Amygdala (tissue), 56 donors: ENCODE measurements around the gene CAPN2.

Source experiments
- DNase-seq, 56 donors: peaks; one replicate each; lab custom pipeline; 2025; lab: John Stamatoyannopoulos, UW

CAPN2 gene

DNA sequence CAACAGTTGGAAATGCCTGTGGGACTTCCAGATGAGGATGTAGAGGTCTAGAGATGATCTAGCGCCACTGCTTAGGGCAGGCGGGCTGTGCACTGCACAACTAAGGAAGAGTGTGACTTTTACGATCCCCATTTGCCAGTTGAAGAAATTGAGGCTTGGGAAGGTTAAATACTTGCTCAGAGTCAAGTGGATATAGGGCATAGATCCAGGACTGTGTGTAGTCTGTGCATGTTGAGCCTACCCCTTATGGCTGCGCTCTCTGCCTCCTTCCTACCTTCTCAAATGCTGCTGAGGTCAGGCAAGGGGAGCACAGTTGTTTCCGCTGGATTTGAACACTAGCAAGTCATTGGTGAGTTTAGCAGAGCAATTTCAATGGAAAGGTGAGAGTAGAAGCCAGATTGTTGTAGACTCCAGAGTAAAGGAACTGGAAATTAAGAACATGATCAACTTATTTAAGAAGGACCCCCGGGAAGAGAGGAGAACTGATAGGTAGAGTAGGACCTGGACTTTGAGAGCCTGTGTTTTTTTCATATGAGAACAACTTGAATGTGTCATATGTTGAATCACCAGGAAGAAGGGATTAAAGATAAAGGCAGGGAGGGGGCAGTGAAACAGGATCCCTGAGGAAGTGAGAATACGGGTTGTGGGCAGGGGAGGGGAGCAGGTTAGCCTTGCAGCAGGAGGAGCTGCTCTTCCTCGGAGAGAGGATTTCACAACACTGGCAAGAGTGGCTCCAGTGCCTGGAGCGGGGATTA, 2.7 kb downstream of the CAPN2 start:
- no peak for DNase-seq

DNA sequence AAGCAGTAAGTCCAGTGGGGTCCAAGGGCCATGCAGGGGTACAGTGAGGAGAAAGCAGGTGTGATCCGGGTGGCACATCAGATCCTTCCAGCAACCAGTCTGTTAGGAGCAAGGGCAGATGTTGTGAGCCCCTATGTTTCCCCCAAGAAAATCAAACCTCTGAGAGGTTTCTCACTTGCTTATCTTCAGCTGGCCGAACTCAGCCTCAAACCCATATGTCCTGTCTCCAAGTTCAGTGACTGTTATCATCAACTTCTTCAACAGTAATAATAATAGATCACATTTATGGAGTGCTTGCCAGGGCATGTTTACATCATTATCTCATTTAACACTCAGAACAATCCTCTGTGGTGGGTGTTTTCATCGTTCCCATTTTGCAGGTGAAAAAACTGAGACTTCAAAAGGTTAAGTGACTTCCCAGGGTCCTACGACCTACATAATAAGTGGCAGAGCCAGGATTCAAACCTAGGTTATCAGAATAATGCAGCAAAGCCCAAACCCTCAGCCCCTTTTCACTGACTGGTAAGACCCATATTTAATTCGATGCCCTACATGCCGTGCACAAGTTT, 3.3 kb downstream of the CAPN2 start:
- DNase-seq = no peak

DNA sequence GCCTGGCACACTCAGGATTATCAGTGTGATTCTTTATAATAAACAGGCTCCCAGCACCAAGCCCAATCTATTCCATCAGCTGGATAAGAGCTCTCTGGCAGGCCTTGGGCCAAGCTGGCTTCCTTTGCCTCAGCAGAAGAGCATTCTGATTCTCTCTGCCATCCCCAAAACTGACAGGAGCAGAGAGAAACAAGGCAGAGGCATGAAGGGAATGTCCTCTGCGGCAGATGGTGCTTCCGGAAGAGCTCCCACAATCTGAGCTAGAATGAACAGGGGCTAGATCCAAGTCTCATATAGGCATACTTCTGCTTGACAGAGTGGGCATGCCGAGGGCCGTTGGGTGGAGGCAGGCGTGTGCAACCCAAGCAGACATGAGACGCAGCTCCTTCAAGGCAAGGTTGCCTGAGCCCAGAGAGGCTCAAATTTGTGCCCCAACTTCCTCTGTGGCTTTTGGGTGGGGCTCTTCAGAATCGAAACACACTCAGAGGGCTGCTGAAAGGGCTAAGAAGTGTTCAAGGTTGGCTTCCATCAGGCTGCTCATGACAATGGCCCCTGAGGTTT, 4.0 kb downstream of the CAPN2 start:
- DNase-seq = peak in 2 of 56 donors; percentile 21 to 23

DNA sequence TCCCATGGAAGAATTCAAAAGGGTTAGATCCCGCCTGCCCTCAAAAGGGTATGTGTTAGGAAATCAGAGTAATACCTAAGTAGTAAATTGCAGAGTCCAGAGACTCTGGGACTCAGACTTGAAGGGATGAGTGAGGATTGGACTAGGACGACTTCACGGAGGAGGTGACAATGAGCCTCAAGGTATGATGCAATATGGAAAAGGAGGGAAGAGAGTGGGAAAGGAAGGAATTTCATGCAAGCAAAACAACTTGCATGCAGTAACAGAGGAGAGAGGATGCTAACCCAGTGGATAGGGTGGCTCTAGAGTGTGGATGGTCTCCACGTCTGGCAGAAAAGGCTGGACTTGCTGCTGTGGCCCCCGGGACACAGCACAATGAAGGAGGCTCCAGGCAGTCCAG, 4.8 kb downstream of the CAPN2 start:
- DNase-seq = no peak

DNA sequence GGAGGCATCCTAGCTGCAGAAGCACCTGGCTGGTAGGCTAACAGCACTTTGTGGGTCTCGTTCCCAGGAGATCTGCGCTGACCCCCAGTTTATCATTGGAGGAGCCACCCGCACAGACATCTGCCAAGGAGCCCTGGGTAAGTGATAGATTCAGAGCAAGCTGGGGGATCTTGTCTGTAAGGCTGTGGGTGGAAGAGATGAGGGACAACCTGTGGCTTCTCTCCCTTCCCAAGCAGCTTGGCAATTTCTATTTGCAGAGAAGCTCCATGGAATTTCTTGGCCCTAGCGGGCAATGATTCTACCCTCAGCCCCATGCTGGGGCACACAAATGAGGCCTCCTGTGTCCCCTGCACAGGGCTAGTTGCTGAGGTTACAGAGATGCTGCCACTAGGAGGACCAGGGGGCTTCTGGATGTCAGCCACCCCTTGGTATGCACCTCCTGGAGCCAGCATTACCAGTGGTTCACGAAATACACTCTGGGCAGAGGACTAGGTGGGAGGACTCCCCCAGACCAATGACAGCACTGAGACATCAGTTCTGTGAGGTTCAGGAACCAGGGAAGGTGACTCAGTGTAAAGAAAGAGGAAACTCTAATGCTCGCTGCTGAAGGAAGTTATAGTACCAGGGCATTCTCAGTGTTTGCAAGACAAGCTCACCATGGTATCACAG, 5.5 kb downstream of the CAPN2 start:
- DNase-seq = no peak

DNA sequence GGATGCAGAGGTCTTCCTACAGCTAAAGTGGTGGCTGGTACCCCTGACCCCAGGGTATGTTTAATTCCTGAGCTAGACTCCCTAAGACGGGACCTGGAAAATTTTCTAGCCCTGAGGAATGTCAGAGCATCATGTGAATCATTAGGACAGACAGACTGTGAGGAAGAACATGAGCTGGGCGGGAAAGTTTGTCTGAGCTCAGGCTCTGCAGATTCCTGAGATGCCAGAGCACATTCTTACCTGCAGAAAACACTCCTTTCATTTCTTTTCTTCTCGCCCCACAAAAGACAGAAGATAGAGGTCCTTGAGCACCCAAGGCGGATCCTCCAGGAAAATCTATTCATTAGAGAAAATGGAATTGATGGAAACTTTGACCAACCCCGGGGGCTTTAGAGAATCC, 6.5 kb downstream of the CAPN2 start:
- no peak for DNase-seq

DNA sequence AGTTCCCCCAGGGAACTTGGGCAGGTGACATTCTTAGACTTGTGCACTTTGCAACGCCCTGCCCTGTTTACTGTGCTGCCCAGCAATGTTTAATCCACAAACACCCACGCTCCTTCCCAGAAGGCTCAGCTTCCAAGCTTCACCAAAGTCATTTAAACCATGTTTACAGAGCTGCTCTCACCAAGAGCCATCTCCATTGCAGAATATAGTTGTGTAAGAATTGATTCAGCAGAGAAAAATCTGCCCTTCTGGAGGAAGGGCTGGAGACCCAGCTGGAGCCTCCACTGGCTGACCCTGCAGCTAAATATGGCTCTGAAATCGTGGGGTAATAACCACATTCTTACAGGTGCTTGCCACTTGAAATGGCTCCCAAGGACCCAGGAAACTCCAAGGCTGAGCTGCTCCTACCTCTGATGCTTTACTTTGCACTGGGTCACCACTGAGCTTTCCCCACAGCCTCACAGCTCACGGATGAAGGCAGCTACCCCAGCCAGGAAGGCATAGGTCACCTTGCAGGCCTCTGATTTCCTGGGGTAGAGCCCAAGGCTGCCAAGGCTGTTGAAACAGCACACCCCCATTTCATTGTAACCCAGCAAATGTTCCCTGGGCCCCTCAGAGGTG, 8.7 kb downstream of the CAPN2 start:
- DNase-seq = no peak

DNA sequence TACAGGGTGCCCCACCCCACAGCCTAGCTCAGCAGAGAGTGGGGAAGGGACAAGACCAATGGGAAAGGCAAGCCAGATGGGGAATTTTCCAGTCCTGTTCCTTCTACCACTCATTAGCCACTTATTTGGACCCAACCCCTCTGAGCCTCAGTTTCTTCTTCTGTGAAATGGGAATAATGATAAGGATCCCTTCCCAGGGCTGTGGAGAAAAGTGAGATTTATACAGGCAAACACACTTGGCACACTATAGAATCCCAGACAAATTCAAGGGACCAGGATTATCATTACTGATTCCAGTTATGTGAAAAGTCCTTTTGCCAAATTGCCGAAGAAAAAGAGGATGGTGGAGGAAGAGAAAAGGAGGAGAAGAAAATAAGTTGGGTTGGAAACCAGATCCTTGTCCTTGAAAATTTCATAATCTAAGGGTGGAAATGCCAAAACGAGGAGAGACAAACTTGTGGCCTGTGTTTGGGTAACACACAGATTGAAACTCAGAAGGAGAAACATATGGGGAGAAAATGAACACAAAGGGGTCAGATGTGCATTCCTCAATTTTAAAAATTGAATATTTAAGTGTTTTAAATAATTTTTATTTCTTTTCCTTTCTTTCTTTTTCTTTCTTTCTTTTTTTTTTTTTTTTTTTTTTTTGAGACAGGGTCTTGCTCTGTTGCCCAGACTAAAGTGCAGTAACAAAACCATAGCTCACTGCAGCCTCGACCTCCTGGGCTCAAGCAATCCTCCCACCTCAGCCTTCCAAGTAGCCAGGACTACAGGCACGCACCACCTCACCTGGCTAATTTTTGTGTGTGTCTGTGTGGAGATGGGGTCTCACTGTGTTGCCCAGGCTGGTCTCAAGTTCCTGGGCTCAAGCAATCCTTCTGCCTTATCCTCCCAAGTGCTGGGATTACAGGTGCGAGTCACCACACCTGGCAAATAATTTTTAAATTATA, 9.6 kb downstream of the CAPN2 start:
- DNase-seq = no peak

DNA sequence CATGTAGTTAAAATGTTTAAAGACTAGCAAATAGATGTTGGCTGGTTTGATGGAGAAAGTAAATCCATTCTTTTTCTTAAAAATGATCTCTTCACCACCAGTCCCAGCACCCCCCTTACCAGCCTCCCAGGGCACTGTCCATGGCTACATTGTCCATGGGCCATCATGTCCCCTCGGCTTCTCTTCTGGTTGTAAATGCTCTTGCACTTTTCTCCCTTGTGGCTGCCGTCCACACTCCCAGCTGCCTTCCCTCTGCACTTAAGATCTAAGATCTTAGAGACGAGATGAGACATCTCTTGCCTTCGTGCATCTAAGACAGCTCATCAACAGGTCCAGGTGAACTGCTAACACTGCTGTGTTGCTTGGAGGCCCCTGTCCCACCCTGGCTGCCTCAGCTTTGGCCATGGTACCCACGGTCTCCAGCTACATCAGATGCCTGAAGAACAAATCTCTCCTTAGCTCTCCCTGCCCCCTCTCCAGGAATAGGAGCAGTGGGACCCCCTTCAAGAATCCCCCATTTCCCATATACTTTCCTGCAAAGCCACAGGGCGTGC, 11.1 kb downstream of the CAPN2 start:
- DNase-seq = no peak

DNA sequence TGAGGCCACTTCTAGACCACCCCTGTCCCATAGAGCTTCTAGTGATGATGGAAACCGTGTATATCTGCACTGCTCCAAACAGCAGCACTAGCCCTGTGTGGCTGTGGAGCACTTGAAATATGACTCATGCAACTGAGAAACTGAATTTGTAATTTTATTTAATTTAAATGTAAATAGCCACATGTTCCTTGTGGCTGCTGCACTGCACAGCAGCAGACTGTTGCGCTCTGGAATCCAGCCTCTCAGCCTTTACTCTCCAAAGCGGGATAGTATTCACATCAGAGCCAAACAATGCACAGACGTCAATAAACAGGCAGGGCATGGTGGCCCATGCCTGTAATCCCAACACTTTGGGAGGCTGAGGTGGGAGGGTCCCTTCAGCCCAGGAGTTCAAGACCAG, 12.0 kb downstream of the CAPN2 start:
- no peak for DNase-seq

DNA sequence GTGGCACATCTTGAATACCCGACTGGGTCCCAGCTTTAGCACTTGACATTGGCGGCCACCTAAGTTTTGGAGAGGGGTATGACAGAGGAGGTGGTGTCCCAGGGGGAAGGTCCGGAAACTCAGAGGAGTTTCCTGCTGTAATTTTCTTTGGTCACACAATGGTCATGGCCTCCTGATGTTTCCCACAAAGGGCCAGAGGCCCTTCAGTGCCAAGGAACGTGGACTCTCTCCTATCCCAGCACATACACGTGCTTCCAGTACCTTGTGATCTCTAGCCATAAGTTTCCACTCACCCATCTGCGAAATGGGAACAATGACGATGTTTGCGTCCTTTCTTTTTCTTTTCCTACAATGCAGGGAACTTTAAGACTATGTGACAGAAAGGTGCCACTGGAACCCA, 13.2 kb downstream of the CAPN2 start:
- DNase-seq = no peak

DNA sequence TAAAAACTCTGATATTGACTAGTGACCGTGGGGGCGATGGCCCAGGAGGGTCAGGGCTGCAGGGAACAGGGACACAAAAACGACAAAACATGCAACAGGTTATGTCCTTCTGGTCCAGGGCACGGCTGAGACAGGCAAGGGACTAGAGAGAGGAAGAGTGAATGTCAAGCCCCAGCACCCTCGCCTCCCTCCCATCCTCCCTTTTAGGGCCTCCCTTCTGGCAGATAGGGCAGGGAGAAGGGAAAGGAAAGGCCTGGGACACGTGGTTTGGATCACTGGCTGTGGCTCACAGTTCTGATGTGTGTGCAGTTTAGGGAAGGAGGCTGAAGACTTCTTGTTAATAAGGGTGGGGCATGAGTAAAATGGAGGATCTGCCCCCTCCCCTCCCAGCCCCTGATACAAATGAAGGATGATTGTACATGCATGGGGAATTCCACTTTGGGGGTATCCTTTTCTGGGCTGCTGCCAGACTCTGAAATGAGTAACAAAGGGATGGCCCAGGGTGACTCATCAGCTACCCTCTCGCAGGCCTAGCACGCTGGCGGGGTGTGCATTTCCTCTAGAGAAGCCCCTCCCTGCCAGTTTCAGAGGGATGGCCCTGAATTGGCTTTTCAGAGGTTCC, 14.2 kb downstream of the CAPN2 start:
- DNase-seq = peak in 16 of 56 donors; percentile 6 to 85 (median 32)

DNA sequence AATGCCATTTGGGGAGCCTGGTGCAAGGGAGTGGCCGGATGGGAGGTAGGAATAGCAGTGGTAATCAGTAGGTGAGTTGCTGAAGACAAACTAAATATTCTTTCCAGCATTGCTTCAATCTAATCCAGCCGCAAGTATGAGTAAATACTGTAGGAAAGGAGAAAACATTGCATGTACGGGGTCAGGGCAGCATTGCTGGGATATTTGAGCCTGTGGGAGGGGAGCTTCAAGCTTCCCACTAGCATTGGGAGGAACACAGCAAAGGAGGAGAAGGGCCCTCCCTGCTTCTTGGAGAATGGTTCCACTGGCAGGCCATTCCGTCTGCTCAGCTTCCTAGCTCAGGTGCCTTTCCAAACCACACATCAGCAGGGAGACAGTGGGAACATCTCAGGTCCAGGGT, 15.2 kb downstream of the CAPN2 start:
- DNase-seq = no peak

DNA sequence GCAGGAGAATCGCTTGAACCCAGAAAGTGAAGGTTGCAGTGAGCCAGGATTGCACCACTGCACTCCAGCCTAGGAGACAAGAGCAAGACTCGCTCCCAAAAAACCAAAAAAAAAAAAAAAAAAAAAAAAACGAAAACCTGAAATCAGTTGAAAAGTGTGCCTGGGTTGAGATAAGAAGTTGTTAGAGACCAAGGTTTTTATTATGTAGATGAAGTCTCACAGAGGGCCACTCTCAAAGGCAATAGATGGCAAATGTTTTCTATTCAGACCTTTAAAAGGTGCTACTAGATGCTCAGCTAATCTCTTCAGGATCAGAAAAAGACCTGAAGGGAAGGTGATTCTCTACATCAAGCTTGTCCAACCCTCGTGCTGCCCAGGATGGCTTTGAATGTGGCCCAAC, 17.6 kb downstream of the CAPN2 start:
- DNase-seq = no peak

DNA sequence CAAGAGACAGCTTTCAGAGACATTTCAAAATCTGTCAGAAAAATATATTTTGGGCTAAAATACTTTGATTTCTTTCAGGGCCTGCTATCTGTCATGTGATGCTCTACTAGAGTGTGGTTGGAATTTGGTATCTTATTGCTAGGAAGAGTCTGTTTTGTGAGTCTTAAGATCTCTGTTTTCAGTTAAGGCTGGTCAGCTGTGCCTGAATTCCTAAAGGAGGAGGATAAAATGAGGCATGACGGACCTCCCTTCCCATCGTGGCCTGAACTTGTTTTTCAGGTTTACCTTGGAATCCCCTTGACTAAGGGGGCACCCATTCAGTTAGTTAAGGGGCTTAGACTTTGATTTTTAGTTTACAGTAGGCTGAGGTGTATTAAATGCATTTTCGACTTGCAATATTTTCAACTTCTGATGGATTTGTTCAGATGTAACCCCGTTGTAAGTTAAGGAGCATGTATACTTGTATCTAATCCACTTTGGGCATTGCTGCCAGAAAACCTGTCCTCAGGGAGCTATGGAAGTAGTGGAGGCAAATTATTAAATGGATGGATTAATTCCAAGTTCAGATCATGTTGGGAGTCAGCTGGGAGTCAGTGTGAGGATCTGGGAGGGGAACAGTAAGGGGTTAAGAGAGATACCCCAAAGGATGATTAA, 18.3 kb downstream of the CAPN2 start:
- no peak for DNase-seq

DNA sequence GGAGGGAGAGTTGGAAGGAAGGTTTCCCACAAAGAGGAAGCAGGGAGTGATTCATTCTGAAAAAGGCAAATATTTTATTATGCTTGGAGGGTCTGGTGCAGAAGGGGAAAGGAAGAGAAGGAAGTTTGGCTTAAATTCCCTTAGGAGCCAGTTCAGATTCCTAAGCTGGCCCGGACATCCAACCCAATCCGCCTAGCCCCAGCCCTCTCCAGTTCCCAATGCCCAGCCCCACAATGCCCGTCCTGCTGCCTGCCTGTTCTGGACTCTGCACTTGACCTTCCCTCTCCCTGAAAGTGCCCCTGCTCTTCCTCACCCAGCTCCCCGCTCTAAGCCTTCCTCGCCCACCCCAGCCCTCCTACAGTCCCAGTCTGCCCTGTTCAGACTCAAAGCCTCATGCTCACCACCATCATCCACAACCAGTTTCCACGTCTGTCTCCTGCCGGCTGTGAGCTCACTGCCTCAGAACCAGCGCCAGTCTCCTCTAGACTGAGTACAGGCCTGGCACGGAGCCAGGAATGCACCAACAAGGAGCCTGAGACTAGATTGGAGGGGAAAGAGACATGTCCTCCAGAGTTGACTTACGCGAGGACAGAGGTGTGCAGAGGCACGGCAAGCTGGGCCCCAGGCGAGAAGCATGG, 18.9 kb downstream of the CAPN2 start:
- DNase-seq = peak in 37 of 56 donors; percentile 7 to 75 (median 36)

DNA sequence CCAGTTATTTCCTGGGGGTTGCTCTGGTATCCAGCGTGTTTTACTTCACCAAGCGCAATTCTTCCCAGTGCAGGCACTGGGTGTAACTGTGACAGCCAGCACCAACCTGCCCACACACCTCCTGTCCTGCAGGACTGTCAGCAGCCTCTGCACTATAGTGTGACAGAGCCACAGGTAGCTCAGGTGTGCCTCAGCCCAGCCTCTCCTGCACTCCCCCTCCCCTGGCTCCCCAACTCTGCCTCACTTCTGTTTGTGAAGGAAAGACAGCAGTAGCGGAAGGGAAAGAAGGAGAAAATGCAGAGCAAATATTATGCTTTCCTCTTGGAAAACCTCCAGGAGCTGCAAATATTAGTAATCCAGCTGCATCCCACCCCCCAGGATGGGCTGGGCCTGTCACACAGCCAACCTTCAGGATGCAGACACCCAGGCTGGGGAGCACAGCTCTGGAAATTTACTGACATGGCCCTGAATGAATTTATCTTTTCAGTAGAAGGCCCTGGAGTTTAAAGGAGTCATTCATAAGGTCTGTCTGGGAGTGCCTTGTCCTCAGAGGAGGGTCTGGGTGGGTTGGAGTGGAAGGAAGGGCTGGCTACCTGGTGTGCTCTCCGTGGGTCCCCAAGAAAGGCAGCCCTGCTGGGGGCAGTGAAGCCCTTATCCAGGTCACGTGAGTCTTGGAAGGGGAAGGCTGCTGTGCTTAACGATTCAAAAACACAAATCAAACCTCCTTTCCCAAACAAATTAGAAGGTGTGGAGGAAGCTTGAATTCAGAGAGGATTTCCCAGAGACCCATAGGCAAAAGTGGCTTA, 20.9 kb downstream of the CAPN2 start:
- DNase-seq = peak in 8 of 56 donors; percentile 7 to 67 (median 34)
